Nephron progenitor cell (in vitro differentiated cells): ENCODE results near the gene MLH3.

Experiments
- DNase-seq: peaks from one replicate; pipeline ENCODE4 v3.0.0; 2021
- H3K27ac Mint-ChIP-seq: 2 replicates; pipeline ENCODE4 v1.8.0; 2021; ENCODE audit warnings: mild to moderate bottlenecking, moderate library complexity, mixed read lengths
- H3K27me3 Mint-ChIP-seq: 2 replicates; pipeline ENCODE4 v1.8.0; 2021; ENCODE audit warnings: mild to moderate bottlenecking, low read depth, mixed read lengths; ENCODE audit not compliant: poor library complexity
- H3K36me3 Mint-ChIP-seq: 2 replicates; pipeline ENCODE4 v1.8.0; 2021; ENCODE audit warnings: low read depth, mixed read lengths
- H3K4me1 Mint-ChIP-seq: 2 replicates; pipeline ENCODE4 v1.8.0; 2021; ENCODE audit warnings: mixed read lengths
- H3K4me3 Mint-ChIP-seq: 2 replicates; pipeline ENCODE4 v1.8.0; 2021; ENCODE audit warnings: mild to moderate bottlenecking, moderate library complexity, mixed read lengths
- H3K9me3 Mint-ChIP-seq: 2 replicates; pipeline ENCODE4 v1.8.0; 2021; ENCODE audit warnings: mild to moderate bottlenecking, moderate library complexity, mixed read lengths
- CTCF ChIP-seq: fragments of 200-600 bp; sonication (generic); IDR thresholded peaks from 2 replicates; pipeline ENCODE4 v1.5.0; 2021; ENCODE audit warnings: antibody characterized with exemption

MLH3 gene

GRCh38 chr14:75040959-75041358 is 10.3 kb downstream of the MLH3 start:
- no peak for TF ChIP-seq CTCF
- DNase-seq: no peak
- Mint-ChIP-seq H3K4me3 (no peak overlapping the region), H3K9me3 (no peaks in the 10 kb centered on the region), H3K4me1 (peaks cover 6% of the 10 kb centered on the region), H3K27me3 (no peaks in the 10 kb centered on the region), H3K36me3 (peaks cover 68% of the 10 kb centered on the region), H3K27ac (no peak overlapping the region)

DNA sequence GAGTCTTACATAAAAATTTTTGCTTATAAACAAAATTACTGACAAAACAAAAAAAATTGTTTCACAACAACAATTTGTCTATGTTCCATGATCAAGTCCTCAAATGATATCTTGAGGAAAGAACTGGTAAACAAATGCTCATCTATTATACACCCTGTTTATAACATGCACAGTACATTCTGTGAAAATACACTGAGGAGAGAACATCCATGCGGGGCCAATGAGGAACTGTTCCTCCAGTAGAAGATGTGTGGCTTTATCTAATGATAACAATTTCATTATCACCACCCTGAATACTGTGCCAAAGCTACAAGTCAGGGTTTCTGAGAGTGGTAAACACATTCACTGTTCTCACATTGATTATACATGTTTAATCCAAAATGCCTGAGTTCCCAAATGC is 10.8 kb downstream of the MLH3 start:
- Mint-ChIP-seq H3K36me3 (peaks cover 69% of the 10 kb centered on the region), H3K27me3 (no peaks in the 10 kb centered on the region), H3K4me1 (peaks cover 6% of the 10 kb centered on the region), H3K9me3 (no peaks in the 10 kb centered on the region), H3K4me3 (no peak overlapping the region), H3K27ac (no peak overlapping the region)
- DNase-seq: no peak
- TF ChIP-seq CTCF: no peak

- H3K9me3 Mint-ChIP-seq: no peaks in the 10 kb centered on the region
- no peaks in the 10 kb centered on the region for H3K4me1 Mint-ChIP-seq
- no peak overlapping the region for H3K4me3 Mint-ChIP-seq
- H3K27ac Mint-ChIP-seq: no peak overlapping the region
- peaks cover 71% of the 10 kb centered on the region for H3K36me3 Mint-ChIP-seq
- DNase-seq: no peak
- H3K27me3 Mint-ChIP-seq: no peaks in the 10 kb centered on the region
- no peak for TF ChIP-seq CTCF
Observed at GRCh38 chr14:75032939-75033338, 18.3 kb downstream of the MLH3 start.

DNA sequence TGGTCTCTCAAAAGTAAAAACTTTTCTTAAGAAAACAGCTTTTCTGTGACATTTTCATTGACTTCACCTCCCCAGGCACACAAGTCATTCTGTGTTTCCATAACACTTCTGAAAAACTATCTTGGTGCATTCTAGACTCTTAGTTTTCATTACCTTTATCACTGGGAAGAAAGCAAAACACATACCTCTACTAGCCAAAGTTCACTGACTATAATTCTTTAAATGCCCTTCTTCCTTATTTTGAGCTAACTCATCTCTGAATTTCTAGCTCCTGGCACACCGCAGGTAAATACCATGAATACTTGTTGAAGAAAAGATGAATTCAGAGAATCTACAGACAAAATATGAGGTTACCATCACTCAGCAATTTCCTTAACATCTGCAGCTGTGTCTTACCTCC is 21.1 kb downstream of the MLH3 start:
- Mint-ChIP-seq H3K27ac (no peak overlapping the region), H3K9me3 (no peaks in the 10 kb centered on the region), H3K27me3 (no peaks in the 10 kb centered on the region), H3K4me3 (no peak overlapping the region), H3K36me3 (peaks cover 55% of the 10 kb centered on the region), H3K4me1 (no peaks in the 10 kb centered on the region)
- no peak for DNase-seq
- no peak for TF ChIP-seq CTCF

GRCh38 chr14:75025876-75026275 is 25.4 kb downstream of the MLH3 start:
- no peaks in the 10 kb centered on the region for H3K27me3 Mint-ChIP-seq
- DNase-seq: no peak
- no peaks in the 10 kb centered on the region for H3K9me3 Mint-ChIP-seq
- no peak overlapping the region for H3K4me3 Mint-ChIP-seq
- H3K27ac Mint-ChIP-seq: no peak overlapping the region
- no peak for TF ChIP-seq CTCF
- no peaks in the 10 kb centered on the region for H3K4me1 Mint-ChIP-seq
- peaks cover 46% of the 10 kb centered on the region for H3K36me3 Mint-ChIP-seq

DNA sequence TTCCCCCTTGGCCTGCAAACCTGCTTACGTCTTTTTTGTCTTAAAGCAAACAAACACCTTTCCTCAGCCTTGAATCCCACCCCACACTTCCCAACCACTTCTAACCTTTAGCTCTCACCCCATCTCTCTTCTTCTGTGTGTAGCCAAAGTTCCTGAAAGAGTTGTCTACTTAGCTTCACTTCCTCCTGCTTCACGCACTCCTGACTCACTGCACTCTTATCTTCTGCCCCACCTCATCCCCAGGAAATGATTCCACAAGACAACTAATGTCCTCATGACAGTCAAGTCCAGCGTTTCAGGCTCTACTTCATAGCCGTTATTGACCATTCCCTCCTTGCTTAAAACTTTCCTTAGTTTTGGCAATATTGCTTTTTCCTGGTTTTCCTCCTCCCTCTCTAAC is 26.2 kb downstream of the MLH3 start:
- Mint-ChIP-seq H3K36me3 (peaks cover 44% of the 10 kb centered on the region), H3K9me3 (no peaks in the 10 kb centered on the region), H3K27me3 (no peaks in the 10 kb centered on the region), H3K4me3 (no peak overlapping the region), H3K27ac (no peak overlapping the region), H3K4me1 (no peaks in the 10 kb centered on the region)
- no peak for DNase-seq
- no peak for TF ChIP-seq CTCF
